ENCODE data around the gene HHIPL1. TPM values are rescaled to one million over a fixed set of nuclear protein-coding genes. Genes with fewer than 3 reads are reported as not detected.

HHIPL1 gene
- total RNA-seq, 6 donors from 2014 or later, result 0.61 to 2.2 (median 1.3) TPM

GRCh38 chr14:99678198-99678597 is 33.3 kb downstream of the HHIPL1 start:
- ATAC-seq (ENCODE audit: low FRiP score in 2 of 2), result no peak
- peaks cover 4 to 10% (median 8%) of the 10 kb centered on the region in 4 donors for H3K4me1 ChIP-seq
- H3K27me3 ChIP-seq, result peaks cover 0 to 5% (median 0%) of the 10 kb centered on the region in 4 donors
- H3K27ac ChIP-seq, result peak overlapping the region in 1 of 4 donors; percentile 39
- peaks cover 0 to 12% (median 9%) of the 10 kb centered on the region in 4 donors for H3K9me3 ChIP-seq
- WGBS, 2 donors, result 95 to 96% methylated on average over 6 of the region's 6 CpGs
- TF ChIP-seq POLR2AphosphoS5 (IDR thresholded peaks at IDR 0.05) (no peak), POLR2A (IDR thresholded peaks at IDR 0.05) (no peak), EP300 (IDR thresholded peaks at IDR 0.05) (no peak), CTCF (IDR thresholded peaks at IDR 0.05) (no peak)
- no peaks in the 10 kb centered on the region for H3K36me3 ChIP-seq
- H3K4me3 ChIP-seq, result no peak overlapping the region
- no peak for DNase-seq

DNA sequence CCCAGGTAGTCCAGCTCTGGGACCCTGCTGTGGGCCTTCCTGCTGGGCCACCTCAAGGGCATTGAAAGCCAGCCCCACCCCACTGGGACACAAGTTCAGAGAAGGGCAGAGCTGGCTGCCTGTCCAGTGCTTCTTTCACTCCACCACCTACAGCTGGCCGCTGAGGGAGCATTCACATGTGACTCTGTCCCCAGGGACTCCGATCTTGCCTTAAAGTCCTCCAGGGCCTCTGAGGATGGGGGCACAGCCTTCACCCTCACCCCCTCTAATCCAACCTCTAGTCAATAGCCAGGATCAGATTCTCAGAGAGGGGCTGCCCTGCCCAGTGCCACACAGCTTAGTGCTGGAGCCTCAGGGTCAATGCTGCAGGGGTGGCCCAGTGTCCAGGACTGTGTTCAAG is 34.2 kb downstream of the HHIPL1 start:
- Histone ChIP-seq H3K4me1 (peaks cover 8 to 15% (median 10%) of the 10 kb centered on the region in 4 donors), H3K9me3 (peaks cover 0 to 12% (median 9%) of the 10 kb centered on the region in 4 donors), H3K36me3 (no peaks in the 10 kb centered on the region), H3K27ac (no peak overlapping the region), H3K27me3 (peaks cover 0 to 5% (median 0%) of the 10 kb centered on the region in 4 donors), H3K4me3 (no peak overlapping the region)
- ATAC-seq (ENCODE audit: low FRiP score in 2 of 2) (no peak), DNase-seq (no peak)
- WGBS, 2 donors, result 93 to 100% methylated on average over 1 to 2 of the region's 2 CpGs
- no peak for TF ChIP-seq POLR2A (IDR thresholded peaks at IDR 0.05)
- no peak for TF ChIP-seq POLR2AphosphoS5 (IDR thresholded peaks at IDR 0.05)
- no peak for TF ChIP-seq EP300 (IDR thresholded peaks at IDR 0.05)
- TF ChIP-seq CTCF (IDR thresholded peaks at IDR 0.05), result no peak

GRCh38 chr14:99679543-99679942 is 34.6 kb downstream of the HHIPL1 start:
- DNase-seq (no peak), ATAC-seq (ENCODE audit: low FRiP score in 2 of 2) (no peak)
- H3K27me3 ChIP-seq, result peaks cover 0 to 5% (median 0%) of the 10 kb centered on the region in 4 donors
- TF ChIP-seq POLR2A (IDR thresholded peaks at IDR 0.05) (no peak), EP300 (IDR thresholded peaks at IDR 0.05) (no peak), CTCF (IDR thresholded peaks at IDR 0.05) (no peak), POLR2AphosphoS5 (IDR thresholded peaks at IDR 0.05) (no peak)
- 84 to 94% methylated on average over 5 to 8 of the region's 8 CpGs for WGBS, 2 donors
- no peaks in the 10 kb centered on the region for H3K36me3 ChIP-seq
- no peak overlapping the region for H3K4me3 ChIP-seq
- peaks cover 0 to 12% (median 9%) of the 10 kb centered on the region in 4 donors for H3K9me3 ChIP-seq
- peaks cover 10 to 18% (median 13%) of the 10 kb centered on the region in 4 donors for H3K4me1 ChIP-seq
- no peak overlapping the region for H3K27ac ChIP-seq

DNA sequence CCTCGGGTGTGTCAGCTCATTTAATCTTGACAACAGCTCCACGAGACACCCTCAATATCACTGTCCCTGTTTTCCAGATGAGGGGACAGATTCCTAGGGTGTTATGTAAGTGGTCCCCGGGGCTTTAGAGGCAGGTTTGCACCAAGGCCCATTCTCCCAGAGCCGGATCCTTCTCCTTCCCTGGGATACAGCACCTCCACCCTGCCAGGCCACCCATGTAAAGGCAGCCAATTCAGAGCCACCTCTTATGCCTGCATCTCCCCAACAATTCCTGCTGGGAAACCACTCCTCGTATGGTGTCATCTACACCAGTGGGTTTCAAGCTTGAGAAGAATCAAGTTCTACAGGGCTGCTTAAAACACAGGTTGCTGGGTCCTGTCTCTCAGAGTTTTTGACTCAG is 35.1 kb downstream of the HHIPL1 start:
- TF ChIP-seq EP300 (IDR thresholded peaks at IDR 0.05), result no peak
- Histone ChIP-seq H3K9me3 (peaks cover 0 to 12% (median 9%) of the 10 kb centered on the region in 4 donors), H3K36me3 (no peaks in the 10 kb centered on the region), H3K27me3 (peaks cover 0 to 5% (median 0%) of the 10 kb centered on the region in 4 donors), H3K27ac (no peak overlapping the region), H3K4me3 (no peak overlapping the region), H3K4me1 (peaks cover 13 to 21% (median 15%) of the 10 kb centered on the region in 4 donors)
- WGBS, 2 donors, result 80 to 82% methylated on average over 5 of the region's 5 CpGs
- ATAC-seq (ENCODE audit: low FRiP score in 2 of 2), result no peak
- DNase-seq, result no peak

GRCh38 chr14:99681101-99681831 is 36.3 kb downstream of the HHIPL1 start:
- no peaks in the 10 kb centered on the region for H3K36me3 ChIP-seq
- no peak for DNase-seq
- WGBS, 2 donors, result 70% methylated on average over 9 to 12 of the region's 12 CpGs
- no peaks in the 10 kb centered on the region for H3K27me3 ChIP-seq
- H3K27ac ChIP-seq, result no peak overlapping the region
- H3K4me1 ChIP-seq, result peaks cover 13 to 21% (median 15%) of the 10 kb centered on the region in 4 donors
- TF ChIP-seq EP300 (IDR thresholded peaks at IDR 0.05) (no peak), CTCF (IDR thresholded peaks at IDR 0.05) (no peak), POLR2AphosphoS5 (IDR thresholded peaks at IDR 0.05) (no peak), POLR2A (IDR thresholded peaks at IDR 0.05) (no peak)
- no peak overlapping the region for H3K4me3 ChIP-seq
- no peak for ATAC-seq (ENCODE audit: low FRiP score in 2 of 2)
- H3K9me3 ChIP-seq, result peaks cover 0 to 12% (median 9%) of the 10 kb centered on the region in 4 donors
